GM23248 (cell line): ENCODE measurements around the gene ZNF555.

Experiments used
- EZH2 ChIP-seq: fragments of 200-600 bp; sonication (generic); IDR thresholded peaks from 2 replicates; pipeline ENCODE4 v1.6.1; 2018; ENCODE audit warnings: antibody characterized with exemption, mild to moderate bottlenecking; ENCODE audit not compliant: insufficient read depth, poor library complexity, severe bottlenecking
- EZH2phosphoT487 ChIP-seq: fragments of 200-600 bp; sonication (generic); IDR thresholded peaks from 2 replicates; pipeline ENCODE4 v1.6.1; 2018; ENCODE audit warnings: antibody characterized with exemption, moderate library complexity, mild to moderate bottlenecking, low read depth; ENCODE audit not compliant: insufficient read depth

DNA sequence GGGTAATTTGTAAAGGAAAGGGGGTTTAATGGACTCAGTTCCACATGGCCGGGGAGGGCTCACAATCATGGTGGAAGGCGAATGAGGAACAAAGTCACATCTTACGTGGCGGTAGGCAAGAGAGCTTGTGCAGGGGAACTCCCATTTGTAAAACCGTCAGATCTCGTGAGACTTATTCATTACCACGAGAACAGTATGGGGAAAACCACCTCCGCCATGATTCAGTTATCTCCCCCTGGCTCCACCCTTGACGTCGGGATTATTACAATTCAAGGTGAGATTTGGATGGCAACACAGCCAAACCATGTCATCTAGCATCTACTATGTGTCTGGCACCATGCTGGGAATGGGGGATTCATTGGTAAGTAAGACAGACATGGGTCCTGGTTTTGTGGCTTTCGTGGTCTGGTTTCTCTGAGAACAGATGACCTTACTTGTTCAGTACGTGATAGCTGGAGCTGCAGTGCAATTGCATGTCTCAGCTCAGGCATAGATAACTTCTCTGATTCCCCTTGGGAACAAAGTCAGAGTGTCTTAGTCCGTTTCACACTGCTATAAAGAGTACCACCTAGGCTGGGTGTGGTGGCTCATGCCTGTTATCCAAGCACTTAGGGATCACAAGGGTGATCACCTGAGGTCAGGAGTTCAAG lies 13.3 kb upstream of the ZNF555 start:
- TF ChIP-seq EZH2, result no peak
- TF ChIP-seq EZH2phosphoT487, result no peak
